KG1 (cell line): ENCODE results near the gene SENP5.
A peak's percentile ranks its signal among the peaks of the same experiment; 100 is the strongest.

Experiments used
- DNase-seq: peaks from one replicate; lab custom pipeline; 2025; lab: John Stamatoyannopoulos, UW

Gene SENP5

DNA sequence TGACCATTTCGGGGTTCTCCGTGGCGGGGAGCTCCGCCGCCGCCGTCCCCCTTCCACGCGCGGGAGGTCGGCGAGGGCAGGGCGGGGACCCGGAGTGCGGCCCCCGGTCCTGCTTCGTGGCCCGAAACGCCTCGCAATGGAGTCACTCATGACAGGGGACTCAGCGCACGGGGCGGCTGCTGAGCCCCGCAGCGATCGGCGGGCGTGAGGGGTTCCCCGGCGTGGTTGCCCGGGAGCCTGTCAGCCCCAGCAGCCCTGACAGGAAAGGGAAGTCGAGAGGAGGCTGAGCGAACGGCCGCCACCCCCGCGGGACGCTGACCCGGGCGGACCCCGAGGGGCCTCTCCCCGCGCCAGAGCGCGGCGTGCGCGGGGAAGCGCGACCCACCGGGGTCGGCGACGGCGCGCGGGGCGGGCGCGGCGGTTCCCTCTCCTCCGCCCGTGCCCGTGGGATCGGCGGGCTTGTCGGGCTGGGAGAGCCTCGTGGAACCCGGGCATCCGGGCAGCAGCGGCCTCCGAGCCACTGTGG, 101.5 kb downstream of the SENP5 start:
- DNase-seq: peak; percentile 32

DNA sequence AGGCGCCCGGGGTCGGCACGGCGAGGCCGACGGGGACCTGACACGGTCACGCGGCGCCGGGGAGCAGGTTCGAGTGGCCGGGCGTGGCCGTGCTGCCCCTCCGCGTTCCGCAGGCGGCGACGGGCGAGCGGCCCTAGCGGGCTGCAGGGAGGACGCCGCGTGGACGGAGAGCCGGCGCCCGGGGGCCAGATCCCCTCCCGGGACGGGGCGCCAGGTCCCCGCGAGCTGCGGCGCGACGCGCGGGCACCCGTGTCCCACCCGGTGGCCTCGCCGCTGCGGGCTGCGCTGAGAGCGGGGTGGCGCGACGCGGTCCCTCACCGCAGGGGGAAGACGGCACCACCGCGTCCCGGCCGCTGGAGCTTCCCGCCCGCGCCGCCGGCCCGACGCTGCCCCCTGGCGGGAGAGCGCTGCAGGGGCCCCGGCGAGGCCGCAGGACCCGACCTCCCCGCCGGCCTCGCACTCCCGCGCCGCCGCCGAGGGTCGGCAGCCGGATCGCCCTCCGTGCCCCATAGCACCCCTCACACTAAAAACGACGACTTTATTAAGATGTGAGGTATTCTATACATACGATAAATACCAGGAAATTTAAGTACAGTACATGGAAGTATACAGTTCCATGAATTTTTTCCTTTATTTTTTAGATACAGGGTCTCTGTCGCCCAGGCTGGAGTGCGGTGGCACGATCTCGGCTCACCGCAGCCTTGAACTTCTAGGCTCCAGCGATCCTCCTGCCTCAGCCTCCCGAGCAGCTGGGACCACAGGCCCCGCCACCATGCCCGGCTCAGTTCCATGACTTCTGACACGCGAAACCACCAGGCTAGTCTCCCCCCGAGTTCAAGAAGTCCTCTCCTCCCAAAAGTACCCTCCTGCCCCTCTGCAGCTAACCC, 102.2 kb downstream of the SENP5 start:
- DNase-seq: no peak

DNA sequence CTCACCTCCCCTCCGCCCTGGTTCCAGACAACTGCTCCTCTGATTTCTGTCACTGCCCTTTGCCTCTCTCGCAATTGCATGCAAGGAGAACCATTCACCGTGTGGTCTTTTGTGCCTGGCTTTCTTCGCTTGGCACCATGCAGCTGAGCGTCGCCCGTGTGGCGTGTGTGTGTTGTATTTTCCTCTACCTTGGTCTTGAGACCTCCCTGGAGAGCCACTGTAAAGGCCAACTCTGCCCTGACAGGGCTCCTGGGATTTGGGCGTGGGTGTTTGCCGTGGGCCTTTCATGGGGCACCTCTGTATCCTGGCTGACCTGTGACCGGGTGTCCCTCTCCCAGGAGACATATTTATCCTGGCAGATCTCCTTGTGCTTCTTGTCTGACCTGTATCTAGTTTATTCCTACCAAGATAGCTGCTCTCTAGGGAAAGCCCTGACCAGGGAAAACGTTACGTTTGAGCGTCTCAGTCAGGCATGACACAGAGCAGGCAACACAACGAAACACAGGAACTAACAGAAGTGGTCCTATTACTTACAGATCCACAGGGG, 102.9 kb downstream of the SENP5 start:
- DNase-seq: no peak

DNA sequence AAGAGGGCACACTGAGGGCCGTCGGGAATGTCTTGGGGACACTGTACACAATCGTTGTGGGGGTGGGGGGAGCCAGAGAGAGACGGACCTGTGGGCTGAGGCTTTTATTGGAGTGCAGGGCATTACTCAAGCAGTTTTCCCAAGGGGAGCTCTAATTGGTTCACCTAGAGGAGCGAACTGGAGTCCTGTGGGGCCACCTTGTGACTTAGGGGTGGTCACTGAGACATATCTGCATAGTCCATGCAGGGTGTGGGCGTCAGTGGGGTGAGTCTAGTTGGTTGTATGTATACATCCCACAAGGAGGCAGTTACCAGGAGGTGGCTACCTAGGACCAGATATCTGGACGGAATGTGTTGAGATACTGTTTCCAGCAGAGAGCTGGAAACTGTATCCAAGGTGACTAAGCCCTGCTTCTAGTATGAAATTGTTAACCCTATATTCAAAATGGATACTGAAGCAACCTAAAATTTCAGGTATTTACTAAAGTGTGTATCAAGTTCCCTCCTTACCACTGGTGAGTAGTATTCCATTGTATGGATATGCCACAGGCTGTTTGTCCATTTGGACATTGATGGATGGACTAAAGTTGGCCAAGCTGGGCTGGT, 103.5 kb downstream of the SENP5 start:
- DNase-seq: no peak

DNA sequence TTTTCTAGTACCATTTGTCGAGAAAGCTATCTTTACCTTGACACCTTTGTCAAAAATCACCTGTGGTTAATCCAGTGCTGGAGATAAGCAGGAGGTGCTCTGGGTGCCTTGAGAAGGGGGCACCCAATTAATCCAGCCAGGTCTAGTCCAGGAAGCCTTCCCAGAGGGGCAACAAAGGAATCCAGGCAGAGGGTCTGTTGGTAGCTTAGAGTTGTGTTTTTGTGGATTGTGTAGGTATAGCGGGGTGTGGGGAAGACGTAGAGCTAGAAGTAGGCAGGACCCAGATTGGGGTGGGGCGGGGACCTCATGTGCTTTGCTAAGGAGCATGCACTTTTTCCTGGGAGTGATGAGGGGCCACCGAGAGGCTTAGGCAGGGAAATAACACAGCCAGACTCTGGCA, 106.9 kb downstream of the SENP5 start:
- no peak for DNase-seq

DNA sequence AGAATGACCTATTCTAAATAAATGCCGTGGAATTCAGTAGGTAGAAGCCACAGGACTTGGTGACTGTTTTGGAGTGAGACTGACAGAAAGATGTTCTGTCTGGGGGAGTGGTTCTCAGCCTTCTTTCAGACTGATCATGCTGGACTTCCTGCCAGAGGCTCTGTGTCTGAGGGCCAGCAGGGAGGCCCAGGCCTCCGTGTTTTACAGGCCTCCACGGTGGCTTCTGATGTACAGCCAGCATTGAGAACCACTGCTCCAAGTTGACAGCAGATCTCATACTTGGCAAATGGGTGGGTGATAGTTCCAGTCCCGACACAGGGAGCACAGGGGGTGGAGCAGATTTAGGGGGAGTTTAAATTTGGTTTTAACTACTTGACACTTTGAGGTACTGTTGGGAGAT, 107.6 kb downstream of the SENP5 start:
- DNase-seq: no peak

DNA sequence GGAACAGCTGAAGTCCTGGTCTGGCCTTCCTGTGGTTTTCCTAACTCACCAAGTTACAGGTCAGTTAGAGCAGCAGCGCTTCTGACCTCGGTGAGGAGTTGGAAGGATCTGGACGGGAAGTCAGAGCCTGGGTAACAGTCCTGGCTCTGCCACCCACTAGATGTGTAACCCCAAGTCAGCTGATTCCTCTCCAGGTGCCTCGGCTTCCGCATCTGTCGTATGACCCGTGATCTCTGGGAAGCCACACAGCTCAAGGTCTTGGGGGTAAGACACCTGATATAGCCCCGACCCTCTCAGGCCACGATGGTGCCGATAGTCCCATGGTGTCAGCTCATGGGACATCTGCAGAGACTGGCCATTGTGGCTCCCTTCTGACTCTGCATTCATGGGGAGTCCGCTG, 109.2 kb downstream of the SENP5 start:
- no peak for DNase-seq

DNA sequence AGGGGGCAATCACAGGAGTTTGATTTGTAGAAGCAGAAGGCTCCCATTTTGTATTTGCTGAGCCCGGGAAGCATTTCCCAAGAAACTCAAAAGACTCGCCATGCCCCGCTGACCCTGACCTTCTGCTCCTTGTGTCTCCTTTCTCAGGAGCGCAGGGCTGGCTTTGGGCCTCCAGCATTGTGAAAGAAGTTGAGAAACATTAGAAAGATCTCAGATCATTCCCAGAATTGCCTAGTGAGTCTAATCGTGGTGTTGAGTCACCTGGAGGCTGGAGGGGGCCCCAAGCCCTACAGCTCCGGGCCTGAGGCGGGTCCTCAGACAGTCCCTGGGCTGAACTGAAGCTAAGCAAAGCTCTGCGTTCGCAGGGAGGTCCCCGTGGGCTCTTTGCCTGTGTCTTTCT, 111.8 kb downstream of the SENP5 start:
- no peak for DNase-seq

DNA sequence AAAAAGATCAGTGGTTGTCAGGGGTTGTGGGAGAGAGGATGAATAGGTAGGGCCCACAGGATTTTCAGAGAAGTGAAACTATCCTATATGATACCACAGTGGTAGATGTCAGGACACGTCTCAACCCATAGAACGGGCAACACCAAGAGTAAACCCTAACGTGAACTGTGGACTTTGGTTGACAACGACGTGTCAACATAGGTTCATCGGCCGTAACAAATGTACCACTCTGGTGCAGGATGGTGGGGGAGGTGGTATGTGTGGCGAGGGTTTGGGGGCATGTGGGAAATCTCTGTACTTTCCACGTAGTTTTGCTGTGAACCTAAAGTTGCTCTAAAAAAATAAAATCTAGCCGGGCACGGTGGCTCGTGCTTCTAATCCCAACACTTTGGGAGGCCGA, 113.9 kb downstream of the SENP5 start:
- no peak for DNase-seq

DNA sequence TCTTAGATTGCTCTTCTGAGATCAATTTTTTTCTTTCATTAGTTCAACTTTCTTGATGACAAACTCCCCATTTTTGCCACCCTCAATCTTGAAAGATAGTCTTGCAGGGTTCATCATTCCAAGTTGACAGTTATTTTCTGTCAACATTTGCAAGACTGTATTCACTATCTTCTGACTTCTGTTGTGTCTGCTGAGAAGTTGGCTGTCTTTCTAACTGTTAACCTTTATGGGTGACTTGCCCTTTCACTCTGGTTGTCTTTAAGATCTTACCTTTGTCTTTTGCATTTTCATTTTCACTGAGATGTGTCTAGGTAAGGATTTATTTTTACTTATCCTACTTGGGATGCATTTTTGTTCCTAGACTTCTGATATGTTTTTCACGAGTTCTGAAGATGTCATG, 115.5 kb downstream of the SENP5 start:
- no peak for DNase-seq
